Brain pericyte (primary cell): ENCODE data around the gene ABCD1.
"Not testable (repeated sequence)": the region's sequence is repeated elsewhere in the genome, so short reads cannot be mapped to it uniquely, and the experiment has no call there.

Source experiments
- DNase-seq: peaks from one replicate; pipeline ENCODE4 v3.0.0-alpha.2; 2012; ENCODE audit warnings: low read depth, low spot score

The ABCD1 gene

DNA sequence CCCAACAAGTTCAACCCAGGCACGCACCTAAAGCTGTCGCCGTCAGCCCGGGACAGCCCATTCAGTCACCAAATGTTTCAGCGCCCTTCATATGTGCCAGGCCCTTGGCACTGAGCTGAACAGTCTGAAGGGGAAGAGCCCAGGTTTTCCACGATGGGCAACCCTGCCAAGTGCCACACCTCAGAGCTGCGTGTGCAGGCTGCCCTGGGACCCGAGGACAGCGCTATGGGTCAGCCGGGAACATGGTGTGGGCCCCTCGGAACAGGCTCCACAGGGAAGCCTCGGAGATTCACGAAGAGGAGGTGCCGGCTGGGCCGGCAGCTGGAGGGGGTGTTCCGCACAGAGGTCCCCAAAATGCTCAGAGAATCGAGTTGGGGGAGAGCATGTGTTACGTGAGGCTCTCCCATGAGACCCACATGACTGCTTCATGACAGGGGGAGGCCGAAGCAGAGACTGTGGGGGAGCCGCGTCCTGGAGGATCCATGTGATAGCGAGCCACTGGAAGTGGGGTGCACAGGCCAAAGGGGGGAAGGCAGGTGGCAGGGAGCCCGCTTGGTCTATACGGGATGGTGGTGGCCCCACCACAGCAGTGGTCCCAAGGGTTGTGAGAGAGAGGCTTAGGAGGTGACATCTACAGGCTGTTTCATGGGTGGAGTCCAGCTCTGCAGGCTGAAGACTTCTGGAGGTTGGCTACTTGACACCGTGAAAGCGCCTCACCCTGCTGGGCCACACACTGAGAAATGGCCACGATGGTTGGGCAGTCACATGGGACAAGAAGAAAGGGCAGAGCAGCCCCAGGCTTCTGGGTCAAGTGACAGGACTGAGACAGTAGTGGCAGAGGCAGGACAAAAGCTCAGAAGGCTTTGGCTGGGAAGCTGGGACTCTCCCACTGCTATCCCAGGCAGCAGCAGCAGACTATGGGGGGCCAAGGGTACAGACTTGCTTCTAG is 14.7 kb upstream of the ABCD1 start:
- DNase-seq, result no peak

DNA sequence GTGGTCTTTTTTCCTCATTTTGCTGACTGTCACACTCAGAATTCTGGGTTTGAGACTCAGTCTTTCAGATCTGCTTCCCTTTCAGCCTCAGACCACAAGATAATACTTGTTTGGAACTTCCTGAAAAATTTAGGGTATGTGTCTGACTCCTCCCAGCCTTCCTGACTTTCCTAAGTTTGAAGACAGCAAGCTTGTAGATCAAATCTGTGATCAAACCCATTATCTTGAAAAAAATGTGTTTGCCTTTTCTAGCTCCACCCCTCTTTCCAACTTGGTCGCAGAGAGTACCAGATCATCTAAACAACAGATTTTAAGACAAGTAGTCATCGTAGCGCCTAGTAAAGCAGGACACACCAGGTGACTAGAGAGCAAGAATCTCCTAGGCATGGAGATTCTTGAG is 10.4 kb upstream of the ABCD1 start:
- DNase-seq, result no peak

DNA sequence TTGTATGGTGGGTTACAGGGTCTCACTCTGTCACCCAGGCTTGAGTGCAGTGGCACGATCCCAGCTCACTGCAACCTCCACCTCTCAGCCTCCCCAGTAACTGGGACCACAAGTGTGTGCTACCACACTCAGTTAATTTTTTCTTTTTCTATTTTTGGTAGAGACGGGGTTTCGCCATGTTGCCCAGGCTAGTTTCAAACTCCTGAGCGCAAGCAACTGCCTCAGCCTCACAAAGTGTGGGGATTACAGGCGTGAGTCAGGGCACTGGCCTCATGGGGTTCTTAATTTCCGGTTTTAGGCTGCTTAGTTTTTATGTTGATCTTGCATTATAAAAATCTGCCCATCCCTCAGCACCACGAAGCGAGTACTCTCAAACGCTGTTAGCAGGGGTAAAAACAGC is 7.2 kb upstream of the ABCD1 start:
- DNase-seq, result no peak

DNA sequence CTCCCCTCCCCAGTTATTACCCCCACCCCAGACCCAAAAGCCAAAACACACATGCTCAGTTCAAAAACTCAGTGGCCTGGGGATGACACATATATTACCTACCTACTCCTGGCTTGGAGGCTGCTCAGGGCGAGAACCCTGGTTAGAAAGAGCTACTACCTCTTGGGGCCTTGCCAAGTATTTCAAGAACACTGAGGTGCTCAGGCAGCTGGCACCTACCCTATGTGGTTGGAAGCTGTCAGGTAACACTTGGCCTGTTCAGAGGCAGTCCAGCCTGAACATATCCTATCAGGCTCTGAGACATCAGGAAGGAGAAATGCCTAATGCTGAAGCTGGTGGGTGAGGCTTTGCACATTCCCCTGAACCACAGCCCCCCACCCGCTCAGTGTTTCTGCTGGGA is 5.4 kb upstream of the ABCD1 start:
- DNase-seq, result no peak

GRCh38 chrX:153719701-153720100 is 5.0 kb upstream of the ABCD1 start:
- DNase-seq, result no peak

DNA sequence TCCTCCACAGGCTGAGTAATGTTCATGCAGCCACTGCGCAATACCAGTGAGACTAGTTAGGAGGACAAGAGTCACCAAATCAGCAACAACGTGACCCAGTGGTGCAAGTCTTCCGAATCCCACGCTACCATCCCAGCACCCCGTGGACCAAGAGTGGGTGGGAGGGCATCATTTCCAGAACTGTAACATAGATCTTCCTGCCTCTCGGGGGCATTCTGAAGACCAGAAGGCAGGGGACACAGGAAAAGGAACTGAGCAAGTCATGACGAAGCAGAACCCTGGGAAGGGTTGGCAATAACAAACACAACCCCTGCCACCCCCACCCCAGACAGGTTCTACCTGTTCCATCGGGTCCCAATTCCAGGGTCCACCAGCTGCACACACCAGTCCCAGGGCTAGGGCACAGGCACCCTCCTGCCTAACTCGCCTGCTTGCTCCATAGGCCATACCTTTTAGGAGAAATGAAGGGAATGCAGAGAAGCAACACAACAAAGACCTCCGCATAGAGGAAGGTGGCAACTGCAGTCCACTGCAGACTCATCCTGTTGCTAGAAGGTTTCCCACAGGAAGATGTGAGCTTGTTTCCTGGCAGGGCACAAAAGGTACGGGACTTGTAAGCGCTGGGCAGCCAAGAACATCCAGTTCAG is 1.8 kb upstream of the ABCD1 start:
- no peak for DNase-seq

DNA sequence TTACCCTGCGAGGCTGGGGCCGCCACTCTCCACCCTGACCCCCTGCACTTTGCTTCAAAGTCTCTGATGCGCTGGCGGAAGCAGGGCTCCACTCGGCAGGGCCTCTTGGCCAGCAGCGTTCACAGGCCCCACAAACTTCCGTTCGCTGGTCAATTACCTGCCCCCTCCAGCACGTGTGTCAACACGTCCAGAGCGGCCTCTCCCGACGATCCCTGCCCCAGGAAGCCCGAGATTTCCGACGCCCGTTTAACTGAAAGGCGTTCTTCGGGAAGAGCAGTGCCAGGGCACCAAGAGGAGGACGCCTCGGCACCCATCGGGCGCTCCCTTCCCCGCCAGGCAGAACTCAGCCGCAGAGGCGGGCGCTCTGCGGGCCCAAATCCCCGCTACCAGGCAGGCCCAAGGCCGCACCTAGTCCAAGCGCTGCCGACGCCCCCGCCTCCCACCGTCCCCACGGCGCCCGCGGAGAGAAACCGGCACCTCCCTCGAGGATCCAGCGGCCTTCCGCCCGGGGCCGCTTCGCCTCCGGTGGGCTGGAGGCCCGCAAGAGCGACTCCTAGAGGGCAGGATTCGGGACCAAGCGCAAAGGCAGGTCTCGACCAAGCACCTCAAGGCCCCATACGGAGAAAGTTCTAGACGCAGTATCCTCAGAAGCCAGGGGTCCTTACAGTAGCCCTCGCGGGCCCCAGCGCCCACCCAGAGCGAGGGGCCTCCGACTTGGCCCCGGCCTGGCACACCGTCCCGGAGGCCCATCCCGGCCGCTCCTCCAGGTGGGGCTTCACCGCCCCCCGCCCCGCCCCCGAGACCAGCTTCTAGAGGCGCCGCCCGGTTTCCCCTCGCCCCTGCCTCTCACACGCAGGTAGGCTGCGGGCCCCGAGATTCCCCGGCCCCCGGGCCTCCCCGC is 1.1 kb upstream of the ABCD1 start:
- no peak for DNase-seq

- no peak for DNase-seq
Observed at GRCh38 chrX:153725039-153725831, 579 bp downstream of the ABCD1 start.

DNA sequence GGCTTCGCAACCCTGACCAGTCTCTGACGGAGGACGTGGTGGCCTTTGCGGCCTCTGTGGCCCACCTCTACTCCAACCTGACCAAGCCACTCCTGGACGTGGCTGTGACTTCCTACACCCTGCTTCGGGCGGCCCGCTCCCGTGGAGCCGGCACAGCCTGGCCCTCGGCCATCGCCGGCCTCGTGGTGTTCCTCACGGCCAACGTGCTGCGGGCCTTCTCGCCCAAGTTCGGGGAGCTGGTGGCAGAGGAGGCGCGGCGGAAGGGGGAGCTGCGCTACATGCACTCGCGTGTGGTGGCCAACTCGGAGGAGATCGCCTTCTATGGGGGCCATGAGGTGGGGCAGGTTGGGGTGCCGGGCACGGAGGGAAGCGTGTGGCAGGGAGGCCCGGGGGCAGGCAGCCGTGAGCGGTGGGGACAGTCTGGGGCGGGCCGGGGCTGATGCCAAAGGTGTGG is 1.2 kb downstream of the ABCD1 start:
- no peak for DNase-seq

DNA sequence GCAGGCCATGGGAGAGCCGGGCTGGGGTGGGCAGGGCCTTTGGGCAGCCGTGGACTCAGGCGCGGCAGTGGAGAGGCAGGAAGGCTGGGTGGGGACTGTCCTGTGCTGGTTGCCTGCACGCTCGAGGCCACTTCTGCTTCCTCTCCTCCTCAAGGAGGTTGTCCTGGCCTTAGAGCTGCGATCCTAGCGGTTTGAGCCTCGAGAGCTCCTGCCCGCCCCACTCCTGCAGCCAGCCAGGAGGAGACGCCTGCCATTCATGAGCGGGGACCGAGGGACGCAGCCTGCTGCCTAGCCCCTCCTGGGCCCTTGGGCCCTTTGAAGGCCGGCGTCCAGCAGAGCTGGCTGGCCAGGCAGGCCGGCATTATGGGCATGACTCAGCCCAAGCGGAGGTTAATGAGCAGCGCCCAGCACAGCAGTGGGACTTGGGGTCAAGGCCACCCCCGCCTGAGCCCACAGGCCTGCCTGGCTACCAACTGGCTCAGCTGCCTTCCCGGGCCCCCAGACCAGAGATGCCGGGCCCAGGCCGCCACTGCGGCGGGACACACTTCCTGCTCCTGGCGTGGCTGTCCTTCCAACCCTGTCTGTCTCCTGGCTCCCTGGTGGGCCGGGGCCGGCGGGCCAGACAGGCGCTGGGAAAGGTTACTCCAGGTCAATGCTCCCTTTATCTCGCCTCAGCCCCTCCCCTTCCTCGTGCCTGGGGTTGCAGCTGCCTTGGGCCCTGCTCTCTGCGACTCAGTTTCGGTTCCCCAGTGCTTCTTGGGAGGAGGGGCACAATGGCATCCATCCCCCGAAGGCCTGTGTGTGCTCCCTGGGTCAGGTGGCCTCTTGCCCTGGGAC is 1.8 kb downstream of the ABCD1 start:
- no peak for DNase-seq

GRCh38 chrX:153727123-153727931 is 2.7 kb downstream of the ABCD1 start:
- DNase-seq, result no peak

GRCh38 chrX:153728095-153728494 is 3.4 kb downstream of the ABCD1 start:
- DNase-seq, result no peak

- DNase-seq, result no peak
Observed at GRCh38 chrX:153728951-153729631, 4.4 kb downstream of the ABCD1 start.

- DNase-seq, result not testable (repeated sequence)
Observed at GRCh38 chrX:153730115-153730514, 5.5 kb downstream of the ABCD1 start.

DNA sequence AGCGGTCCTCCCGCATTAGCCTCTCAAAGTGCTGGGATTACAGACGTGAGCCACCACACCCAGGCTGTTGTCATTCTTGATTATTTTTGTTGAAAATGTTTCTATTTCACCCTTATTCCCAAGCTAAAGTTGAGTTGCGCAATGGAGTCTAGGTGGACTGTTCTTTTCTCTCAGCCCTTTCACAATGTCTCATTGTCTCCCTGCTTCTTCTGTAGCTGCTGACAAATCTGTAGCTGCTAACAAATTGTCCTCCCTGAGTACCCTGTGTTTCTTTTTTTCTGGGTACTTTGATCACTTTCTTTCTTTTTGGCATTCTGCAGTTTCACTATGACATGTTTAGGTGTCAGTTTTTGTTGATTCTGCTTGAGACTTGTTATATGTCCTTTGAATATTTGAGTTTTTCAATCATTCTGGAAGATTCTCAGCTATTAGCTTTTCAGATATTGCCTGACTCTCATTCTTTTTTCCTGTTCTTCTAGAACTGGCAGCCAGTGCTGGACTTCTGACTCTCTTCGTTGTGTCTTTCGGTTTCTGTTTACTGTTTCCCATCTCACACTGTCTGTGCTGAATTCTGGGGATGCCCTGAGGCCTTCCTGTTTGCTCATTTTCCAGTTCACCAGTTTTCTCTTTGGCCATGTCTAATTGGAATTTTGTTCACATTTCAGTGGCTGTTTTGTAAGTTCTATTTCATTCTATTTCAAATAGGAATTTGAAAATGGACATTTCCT is 6.6 kb downstream of the ABCD1 start:
- DNase-seq, result no peak

- no peak for DNase-seq
Observed at GRCh38 chrX:153731845-153732215, 7.2 kb downstream of the ABCD1 start.

DNA sequence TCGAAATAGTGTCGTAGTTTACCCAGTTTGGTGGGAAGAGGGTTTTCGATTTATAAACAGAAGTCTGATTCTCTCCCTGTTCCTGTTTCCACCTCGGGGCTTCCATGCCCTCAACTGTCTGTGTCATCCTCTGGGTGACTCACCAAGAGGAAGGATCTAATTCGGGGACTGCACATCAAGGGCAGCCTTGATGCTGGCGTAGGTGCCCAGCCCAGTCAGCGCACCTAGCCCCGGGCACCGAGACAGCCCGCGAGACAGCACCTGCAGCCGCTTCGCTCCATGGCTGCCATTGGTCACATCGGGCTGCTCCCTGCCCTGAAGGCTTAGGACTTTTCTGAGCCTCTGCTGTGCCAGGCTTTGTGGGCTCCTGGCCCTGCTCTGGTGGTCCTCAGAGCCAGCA is 7.7 kb downstream of the ABCD1 start:
- no peak for DNase-seq

GRCh38 chrX:153733651-153734240 is 9.1 kb downstream of the ABCD1 start:
- DNase-seq, result no peak
